NCI-H748 (cell line): ENCODE data around the gene NOL12.
A peak's percentile ranks its signal among the peaks of the same experiment; 100 is the strongest.

Experiments used
- DNase-seq: peaks from one replicate; lab custom pipeline; 2025; ENCODE audit not compliant: unreplicated experiment; lab: John Stamatoyannopoulos, UW

NOL12 gene

DNA sequence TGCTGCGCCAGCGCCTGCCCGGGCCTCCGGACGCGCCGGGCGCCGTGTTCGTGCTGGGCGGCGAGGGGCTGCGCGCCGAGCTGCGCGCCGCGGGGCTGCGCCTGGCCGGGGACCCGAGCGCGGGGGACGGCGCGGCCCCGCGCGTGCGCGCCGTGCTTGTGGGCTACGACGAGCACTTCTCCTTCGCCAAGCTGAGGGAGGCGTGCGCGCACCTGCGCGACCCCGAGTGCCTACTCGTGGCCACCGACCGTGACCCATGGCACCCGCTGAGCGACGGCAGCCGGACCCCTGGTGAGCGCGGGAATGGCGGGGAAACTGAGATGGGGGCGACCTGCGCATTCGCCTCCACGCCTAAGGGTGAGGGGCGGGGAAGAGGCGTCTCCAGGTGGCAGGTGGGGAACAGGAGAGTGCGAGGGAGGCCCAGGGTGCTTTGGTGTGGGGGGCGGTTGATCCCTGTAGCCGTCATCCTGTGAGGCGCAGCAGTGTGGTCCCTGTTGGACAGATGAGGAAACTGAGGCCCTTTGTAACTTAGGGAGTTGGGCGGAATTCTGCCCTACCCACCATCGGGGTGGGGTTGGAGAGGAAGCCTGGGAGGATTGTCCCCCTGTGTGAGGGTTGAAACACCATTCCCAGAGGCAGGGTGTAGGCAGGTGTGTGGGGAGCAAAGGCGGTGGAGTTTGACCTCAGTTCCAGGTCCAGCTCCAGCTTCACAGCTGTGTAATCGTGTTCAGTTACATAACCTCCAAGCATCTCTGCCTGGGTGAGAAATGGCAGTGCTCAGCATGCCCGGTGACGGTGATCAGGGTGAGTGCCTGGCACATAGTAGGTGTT is 26.9 kb upstream of the NOL12 start:
- peak; percentile 57 for DNase-seq

DNA sequence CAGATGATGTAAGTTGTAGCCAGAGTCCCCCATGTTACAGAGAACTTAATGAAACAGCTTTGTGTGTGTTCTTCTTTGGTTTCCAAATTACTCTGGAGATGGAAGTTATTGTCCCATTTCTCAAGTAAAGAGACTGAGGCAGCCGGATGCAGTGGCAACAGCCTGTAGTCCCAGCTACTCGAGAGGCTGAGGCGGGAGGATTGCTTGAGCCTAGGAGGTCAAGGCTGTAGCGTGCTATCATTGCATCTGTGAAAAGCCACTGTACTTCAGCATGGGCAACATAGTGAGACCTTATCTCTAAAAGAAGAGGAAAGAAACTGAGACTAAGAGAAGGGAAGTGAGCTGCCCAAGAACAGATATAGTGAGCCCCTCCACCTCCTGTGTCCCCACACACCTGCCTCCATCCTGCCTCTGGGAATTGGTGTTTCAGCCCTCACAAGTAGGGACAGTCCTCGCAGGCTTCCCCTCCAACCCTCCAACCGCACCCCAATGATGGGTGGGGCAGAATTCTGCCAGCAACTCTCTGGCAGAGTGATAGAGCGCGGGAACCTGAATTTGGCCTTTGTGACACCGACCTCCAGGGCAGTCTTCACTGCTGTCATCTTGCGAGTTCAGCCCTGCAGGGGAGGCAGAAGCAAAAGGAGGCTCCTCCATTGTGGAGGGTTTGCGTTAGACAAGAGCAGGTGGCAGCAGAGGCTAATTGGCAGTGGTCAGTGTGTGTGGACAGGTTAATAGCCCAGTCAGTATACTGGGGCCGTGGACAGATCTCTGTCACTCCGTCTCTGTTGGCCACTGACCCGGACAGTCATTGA is 26.0 kb upstream of the NOL12 start:
- no peak for DNase-seq

DNA sequence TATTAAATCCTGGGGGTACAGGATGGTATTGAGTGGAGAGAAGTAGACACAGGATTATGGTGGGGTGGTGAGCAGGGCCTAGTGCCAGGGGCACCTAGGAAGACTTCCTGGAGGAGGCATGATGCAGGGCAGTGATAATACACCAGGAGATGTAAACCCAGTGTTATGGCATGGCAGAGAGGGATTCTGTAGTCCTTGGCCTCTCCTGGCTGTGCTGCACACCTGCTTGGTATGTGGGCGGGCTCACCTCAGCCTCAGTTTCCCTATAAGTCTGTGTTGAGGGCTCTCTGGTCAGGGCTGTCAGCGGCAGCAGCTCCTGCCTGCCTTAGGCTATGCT is 25.5 kb upstream of the NOL12 start:
- no peak for DNase-seq

DNA sequence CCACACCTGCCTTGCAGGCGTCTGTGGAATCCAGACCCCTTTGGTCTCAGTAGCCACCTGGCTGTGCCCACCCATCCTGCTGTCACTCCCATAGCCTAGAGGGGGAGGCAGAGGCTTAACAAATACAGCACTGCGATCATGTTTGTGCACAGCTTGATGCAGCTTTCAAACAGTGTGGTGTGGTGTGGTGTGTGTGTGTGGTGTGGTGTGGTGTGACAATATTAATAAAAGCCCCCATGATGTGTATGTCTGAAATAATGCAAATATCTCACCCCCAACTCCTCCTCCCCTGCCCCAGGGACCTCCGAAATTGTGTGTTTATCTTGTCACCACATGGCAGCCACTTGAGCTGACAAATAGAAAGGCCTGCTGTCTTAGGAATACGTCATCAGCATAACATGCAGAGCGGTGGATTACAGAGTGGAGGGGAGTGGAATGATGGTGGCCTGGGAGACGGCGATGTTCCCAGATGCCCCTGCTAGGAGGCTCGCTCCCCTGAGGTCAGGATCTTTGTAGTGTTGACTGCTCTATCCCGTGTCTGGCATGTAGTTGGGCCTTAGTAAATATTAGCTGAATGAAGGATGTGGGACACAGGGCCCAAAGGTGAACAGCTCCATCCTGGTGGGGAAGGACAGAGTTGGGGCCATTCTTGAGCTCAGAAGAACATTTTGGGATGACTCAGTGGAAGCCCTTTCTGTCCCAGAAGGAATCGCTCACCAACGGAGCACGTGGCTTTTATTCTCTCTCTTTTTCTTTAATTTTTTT is 24.8 kb upstream of the NOL12 start:
- peak; percentile 68 for DNase-seq

DNA sequence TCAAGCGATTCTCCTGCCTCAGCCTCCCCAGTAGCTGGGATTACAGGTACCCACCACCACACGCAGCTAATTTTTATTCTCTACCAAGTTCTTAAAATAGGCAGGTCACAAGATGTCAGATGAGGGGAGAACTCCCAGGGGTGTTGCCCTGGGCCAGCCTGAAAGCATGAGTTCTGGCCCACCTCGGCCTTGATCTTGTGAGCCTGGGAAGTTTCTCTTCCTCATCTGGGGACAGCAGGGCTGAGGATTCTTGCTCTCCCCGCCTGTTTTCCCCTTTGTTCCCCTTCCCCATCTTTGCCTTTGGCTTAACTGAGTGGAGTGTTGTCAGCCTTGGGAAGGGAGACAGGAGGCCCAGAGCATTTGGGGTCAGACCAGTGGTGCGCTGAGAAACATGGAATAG is 24.1 kb upstream of the NOL12 start:
- no peak for DNase-seq

DNA sequence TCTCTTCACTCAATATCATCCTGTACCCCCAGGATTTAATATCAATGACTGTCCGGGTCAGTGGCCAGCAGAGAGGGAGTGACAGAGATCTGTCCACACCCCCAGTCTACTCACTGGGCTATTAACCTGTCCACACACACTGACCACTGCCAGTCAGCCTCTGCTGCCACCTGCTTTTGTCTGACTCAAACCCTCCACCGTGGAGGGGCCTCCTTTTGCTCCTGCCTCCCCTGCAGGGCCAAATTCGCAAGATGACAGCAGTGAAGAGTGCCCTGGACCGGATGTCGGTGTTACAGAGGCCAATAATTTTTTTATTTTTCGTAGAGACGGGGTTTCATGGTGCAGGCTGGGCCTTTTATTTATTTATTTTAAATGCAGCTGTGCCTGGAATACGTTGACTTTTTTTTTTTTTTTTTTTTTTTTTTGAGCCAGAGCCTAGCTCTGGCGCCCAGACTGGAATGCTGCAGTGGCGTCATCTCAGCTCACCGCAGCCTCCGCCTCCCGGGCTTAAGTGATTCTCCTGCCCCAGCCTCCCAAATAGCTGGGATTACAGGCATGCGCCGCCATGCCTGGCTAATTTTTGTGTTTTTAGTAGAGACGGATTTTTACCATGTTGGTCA is 22.5 kb upstream of the NOL12 start:
- no peak for DNase-seq

DNA sequence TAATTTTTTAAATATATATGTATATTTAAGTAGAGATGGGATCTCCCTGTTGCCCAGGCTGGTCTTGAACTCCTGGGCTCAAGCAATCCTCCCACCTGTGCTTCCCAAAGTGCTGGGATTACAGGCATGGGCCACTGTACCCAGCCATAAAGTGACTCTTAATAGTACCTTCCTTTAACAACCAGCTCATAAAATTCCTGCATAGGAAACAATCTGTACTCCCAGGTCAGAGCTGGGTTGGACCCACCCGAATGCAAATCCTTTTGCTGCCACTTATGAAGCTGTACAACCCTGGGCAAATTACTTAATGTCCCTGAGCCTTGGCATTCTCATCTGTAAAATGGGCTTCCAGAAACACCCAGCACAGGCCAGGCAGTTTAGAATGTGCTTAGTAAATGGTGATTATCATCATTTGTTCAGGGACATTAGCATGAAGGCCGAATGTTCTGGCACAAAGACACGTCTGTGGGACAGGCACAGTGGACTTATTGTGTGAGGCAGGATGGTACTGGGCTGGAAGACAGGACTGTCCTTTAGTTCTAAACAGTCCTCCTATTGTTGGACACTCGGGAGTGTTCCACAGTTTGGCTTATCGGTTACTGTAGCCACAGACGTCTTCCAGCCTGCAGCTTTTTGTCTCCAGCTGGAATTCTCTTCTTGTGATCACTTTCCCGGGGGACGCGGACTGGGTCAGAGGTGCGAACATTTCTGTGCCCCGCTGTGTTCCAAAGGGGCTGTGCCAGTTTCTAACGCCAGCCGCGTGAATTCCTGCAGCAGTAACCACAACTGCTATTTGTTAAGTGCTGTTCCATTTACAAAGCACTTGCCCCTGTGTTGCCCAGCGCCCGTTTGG is 21.7 kb upstream of the NOL12 start:
- no peak for DNase-seq

DNA sequence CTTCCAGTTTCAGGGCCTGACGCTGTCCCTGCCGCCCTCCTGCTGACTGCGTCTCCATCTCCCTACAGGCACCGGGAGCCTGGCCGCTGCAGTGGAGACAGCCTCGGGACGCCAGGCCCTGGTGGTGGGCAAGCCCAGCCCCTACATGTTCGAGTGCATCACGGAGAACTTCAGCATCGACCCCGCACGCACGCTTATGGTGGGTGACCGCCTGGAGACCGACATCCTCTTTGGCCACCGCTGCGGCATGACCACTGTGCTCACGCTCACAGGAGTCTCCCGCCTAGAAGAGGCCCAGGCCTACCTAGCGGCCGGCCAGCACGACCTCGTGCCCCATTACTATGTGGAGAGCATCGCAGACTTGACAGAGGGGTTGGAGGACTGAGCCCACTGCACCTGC is 20.7 kb upstream of the NOL12 start:
- no peak for DNase-seq

DNA sequence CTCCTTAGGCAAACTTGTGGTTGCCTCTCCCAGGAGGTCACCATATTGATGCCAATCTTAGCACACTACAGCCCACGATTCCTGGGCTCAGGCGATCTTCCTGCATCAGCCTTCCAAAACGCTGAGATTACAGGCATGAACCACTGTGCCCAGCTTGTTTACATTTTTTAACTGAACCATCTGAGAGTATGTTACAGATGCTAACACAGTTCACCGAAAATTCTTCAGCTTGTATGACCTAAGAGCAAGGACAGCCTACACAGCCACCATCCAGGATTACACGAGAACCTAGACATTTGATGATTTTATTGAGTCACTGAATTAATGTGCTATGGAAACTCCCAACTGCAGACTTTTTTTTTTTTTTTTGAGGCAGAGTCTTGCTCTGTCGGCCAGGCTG is 16.6 kb upstream of the NOL12 start:
- no peak for DNase-seq

DNA sequence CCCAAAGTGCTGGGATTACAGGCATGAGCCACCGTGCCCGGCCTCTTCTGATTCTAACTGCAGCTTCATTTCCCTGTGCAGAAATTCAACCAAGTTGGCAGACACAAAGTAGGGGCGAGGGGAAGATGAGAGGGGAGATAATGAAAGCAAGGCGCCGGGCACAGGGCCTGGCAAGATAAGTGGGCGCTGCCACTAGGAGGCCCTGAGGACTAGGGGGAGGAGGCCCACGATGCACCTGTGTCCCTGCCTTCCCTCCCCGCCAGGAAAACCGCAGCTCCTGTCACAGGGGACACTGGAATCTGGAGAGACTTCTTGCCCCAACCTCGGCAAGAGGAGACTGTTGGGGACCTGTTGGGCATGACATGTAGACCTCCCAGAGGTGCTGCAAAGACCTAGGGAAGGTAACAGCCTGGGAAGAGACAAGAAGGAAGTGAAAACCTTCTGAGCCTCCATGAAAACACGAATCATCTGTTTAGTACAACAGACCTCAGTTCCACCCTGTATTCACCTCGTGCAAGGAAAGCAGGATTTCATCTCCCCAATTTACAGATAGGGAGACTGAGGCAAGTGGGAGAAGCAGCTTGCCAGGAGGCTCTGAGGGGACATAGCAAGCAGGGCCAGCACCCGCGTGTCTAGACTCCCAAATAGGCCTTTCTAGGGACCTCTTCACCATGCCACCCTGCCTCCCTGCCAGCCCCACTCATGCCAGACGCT is 13.8 kb upstream of the NOL12 start:
- no peak for DNase-seq

DNA sequence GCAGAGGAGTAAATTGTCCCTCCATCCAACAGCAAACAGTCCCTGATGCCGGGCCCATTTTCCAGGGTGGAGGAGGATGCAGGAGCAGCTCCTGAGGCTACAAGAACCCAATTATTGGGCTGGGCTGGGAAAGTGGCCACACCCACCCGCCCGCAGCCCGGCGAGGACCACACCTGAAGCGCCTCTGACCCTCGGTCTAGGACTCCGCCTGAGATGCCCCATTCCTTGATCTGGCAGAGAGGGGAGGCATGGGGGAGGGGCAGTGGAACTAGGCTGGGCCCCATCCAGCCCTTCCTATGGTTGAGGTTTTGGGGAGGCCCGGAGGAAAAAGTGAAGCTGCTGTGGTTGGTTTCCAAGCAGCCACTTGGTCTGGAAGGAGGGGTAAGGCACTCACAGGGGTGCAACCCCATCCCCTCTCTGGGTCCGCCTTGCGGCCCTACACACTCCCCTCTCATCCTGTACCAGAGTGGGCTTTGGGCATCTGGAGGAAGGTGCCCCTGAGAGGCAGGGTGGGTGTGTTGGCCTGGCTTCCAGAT is 13.2 kb upstream of the NOL12 start:
- DNase-seq, result no peak

DNA sequence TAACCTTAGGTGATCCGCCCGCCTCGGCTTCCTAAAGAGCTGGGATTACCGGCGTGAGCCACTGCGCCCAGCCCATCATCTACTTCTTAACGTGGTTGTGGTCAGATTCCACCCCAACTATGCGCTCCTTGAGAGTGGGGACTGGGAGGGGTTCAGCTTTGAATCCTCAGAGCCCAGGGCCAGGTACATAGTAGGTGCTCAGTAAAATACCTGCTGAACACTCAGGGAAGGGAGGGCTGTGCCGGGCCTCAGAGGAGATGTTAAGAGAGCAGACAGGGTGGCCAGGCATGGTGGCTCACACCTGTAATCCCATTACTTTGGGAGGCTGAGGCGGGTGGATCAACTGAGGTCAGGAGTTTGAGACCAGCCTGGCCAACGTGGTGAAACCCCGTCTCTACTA is 11.9 kb upstream of the NOL12 start:
- DNase-seq, result no peak

DNA sequence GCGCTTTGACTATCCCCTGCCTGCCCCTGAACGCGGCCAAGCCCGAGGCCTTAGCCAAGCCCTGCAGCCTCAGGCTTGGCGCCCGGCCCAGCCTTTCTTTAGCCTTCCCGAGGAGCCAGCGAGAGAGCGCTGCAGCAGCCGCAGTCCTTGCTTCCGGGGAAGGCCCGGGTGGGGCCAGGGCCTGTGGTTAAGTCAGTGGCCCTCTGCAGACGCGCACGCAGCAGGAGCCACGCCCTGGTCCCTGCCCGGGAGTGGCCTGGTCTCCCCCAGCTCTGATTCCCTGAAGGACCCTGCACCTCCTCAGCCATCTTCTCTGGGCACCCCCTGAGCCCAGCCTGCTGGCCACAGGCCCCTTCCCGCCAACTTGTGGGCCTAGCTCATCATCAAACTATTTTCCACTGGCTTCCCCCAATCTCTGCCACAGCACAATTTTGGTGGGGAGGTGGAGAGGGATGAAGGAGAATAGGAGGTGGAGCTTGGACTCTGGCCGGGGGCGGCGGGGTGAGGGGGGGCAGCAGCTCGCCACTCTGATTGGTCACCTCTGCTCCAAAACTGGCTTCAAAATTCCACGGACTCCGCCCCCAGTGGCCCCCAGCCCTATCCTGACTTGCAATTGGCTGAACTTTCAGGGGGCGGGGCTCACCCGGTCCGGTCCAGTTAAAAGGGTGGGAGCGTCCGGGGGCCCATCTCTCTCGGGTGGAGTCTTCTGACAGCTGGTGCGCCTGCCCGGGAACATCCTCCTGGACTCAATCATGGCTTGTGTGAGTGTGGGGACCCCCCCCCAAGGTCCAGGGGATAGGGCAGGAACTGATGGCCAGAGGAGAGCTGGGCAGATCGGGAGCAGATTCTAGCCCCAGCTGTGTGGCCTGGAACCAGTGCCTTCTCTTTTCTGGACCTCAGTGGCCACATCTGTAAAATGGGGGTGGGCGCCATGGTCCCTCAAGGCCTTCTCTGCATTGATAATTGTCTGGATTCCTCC is 10.9 kb upstream of the NOL12 start, which contains the start of gene LGALS1:
LGALS1 (plus strand) TSS at position 686 of the 979 bp plus-strand sequence; CDS start at position 753, 67 bp downstream.
- DNase-seq, result peak; percentile 64

DNA sequence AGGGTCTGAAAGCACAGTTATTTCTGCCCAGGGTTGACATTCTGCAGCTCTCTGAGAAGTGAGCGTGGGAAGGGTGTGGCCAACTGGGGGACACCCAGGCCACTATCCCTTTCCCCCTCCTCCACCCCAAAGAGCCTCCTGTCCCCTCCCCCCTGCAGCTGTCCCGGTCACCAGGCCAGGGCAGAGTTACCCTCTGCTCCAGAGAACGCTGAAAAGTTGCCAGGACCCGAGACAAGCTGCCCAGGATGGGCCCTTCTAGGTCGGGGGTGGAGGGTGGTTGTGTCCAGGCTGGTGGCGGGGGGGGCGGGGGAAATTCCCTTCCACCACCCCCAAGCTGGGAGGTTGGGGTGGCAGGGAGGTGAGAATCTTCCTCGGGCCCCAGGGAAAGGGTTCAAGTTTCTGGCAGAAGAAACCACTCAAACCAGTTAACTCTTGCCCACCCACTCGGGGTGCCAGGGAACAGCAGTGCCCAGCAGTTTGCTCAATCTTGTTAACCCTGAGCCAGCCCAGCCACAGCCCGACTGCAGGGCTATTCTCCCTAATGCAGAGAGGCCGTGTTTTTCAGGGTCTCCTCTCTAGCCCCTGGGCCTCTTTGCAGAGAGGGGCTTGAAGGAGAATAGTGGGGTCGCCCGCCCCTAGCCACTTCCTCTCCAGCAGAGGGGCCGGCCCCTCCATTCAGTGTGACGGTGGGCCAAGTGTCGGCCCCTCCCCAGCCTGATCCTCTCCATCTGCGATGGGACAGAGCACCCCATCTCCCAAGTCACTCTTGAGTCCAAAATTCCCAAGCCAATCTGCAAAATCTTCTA is 10.0 kb upstream of the NOL12 start:
- no peak for DNase-seq

DNA sequence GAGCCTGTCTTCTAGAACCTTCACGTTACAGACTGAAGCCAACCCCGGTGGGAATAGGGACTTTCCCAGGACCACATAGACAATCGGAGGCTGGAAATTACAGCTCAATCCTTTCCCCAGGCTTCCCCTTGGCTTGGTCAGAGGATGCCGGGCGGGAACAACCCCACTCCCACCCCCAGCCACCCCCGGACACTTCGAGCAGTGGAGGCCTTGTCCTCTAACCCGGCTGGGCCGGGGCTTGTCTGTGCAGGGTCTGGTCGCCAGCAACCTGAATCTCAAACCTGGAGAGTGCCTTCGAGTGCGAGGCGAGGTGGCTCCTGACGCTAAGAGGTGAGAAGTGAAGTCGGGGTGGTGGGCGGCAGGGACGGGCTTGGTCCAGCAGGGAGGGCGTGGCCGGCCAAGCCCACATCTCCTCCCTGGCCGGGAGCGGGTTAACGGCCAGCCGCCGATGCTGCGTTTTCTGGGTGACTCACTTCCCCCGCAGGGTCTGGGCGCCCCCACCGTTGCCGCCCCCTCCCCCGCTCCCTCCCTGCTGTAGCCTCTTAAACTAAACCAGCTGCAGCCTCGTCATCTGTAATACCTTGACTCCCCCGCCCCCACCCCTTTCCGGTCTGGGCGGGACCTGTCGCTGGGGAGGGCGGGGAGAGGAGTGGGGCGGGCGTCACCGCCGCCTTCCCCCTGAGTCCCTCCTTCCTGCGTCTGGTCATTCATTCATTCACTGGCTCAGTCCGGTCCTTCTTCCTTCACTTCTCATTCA is 9.2 kb upstream of the NOL12 start:
- DNase-seq, result peak; percentile 71

DNA sequence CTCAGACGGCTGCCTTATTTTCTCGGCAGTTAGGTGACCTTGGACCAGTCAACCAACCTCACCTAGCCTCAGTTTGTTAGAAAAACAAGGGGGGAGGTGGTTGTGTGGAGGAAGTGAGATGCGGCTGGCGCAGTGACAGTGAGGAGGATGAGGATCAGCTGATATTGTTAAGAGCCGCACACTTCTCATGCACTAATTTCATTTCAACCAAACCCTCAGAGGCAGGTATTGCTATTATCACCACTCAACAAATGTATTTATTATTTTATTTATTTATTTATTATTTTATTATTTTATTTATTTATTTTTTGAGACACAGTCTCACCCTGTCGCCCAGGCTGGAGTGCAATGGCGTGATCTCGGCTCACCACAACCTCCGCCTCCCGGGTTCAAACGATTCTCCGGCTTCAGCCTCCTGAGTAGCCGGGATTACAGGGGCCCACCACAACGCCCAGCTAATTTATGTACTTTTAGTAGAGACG is 8.6 kb upstream of the NOL12 start:
- no peak for DNase-seq
